WERI-Rb-1 (cell line): Measurements from ENCODE around the gene TRRAP.

Experiments
- DNase-seq: peaks from one replicate; pipeline ENCODE4 v3.0.0-alpha.2; 2020
- H3K27ac ChIP-seq: fragments of 250-450 bp; sonication (Bioruptor Pico); 2 replicates; pipeline ENCODE4 v1.5.1; 2020; ENCODE audit warnings: mild to moderate bottlenecking, moderate library complexity
- H3K27me3 ChIP-seq: fragments of 250-450 bp; sonication (Bioruptor Pico); 2 replicates; pipeline ENCODE4 v1.5.1; 2021; ENCODE audit warnings: mild to moderate bottlenecking, low read depth, moderate library complexity; ENCODE audit not compliant: insufficient read depth, severe bottlenecking
- H3K36me3 ChIP-seq: fragments of 250-450 bp; sonication (Bioruptor Pico); 2 replicates; pipeline ENCODE4 v1.5.1; 2020; ENCODE audit warnings: mild to moderate bottlenecking, moderate library complexity
- H3K4me3 ChIP-seq: 2 replicates; pipeline ENCODE4 v1.5.1; 2011; ENCODE audit warnings: low read depth, mild to moderate bottlenecking, control low read depth, low read length
- H3K9me3 ChIP-seq: fragments of 250-450 bp; sonication (Bioruptor Pico); 2 replicates; pipeline ENCODE4 v1.5.1; 2021; ENCODE audit warnings: mild to moderate bottlenecking, moderate library complexity; ENCODE audit not compliant: severe bottlenecking
- TF ChIP-seq, protein P1 (sequence below): IDR thresholded peaks from 2 replicates; pipeline ENCODE4 v1.5.1; 2011; ENCODE audit warnings: low read depth, mild to moderate bottlenecking, control low read depth, inconsistent platforms, low read length

TRRAP gene

DNA sequence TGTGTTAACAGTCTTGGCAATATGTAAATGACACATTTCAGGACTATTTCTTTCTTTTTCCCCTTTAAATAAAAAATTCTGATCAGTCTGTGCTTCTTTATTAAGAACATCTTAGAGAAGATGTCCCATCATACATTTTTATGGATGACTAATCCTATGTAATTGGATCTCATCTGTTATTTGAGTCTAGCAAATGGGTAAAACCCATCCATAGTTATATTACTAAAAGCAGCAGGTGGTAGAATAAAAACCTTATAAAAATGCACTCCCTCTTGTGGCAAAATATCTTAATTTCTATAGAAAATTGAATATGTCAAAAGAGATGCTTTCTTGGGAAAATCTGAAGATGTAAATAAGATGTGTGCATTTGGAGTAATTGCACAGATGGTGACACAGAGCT is 35.3 kb downstream of the TRRAP start:
- TF ChIP-seq, protein P1, sequence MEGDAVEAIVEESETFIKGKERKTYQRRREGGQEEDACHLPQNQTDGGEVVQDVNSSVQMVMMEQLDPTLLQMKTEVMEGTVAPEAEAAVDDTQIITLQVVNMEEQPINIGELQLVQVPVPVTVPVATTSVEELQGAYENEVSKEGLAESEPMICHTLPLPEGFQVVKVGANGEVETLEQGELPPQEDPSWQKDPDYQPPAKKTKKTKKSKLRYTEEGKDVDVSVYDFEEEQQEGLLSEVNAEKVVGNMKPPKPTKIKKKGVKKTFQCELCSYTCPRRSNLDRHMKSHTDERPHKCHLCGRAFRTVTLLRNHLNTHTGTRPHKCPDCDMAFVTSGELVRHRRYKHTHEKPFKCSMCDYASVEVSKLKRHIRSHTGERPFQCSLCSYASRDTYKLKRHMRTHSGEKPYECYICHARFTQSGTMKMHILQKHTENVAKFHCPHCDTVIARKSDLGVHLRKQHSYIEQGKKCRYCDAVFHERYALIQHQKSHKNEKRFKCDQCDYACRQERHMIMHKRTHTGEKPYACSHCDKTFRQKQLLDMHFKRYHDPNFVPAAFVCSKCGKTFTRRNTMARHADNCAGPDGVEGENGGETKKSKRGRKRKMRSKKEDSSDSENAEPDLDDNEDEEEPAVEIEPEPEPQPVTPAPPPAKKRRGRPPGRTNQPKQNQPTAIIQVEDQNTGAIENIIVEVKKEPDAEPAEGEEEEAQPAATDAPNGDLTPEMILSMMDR, result no peak
- H3K36me3 ChIP-seq, result peaks cover 74% of the 10 kb centered on the region
- no peak overlapping the region for H3K4me3 ChIP-seq
- no peaks in the 10 kb centered on the region for H3K27me3 ChIP-seq
- H3K27ac ChIP-seq, result no peak overlapping the region
- no peak for DNase-seq
- H3K9me3 ChIP-seq, result no peaks in the 10 kb centered on the region

DNA sequence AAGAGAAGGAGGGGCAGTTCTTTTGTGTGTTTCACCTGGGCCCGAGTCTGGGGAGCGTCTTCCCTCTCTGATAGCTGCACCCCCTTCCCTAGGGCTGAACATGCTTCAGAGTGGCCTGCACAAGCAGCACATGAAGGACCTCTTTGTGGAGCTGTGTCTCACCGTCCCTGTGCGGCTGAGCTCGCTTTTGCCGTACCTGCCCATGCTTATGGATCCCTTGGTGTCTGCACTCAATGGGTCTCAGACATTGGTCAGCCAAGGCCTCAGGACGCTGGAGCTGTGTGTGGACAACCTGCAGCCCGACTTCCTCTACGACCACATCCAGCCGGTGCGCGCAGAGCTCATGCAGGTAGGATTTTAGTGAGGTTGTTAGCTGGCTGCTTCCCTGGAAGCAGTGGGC is 39.0 kb downstream of the TRRAP start:
- TF ChIP-seq, protein P1, result no peak
- Histone ChIP-seq H3K27ac (no peak overlapping the region), H3K36me3 (peaks cover 74% of the 10 kb centered on the region), H3K4me3 (no peak overlapping the region), H3K27me3 (no peaks in the 10 kb centered on the region), H3K9me3 (no peaks in the 10 kb centered on the region)
- DNase-seq, result no peak

DNA sequence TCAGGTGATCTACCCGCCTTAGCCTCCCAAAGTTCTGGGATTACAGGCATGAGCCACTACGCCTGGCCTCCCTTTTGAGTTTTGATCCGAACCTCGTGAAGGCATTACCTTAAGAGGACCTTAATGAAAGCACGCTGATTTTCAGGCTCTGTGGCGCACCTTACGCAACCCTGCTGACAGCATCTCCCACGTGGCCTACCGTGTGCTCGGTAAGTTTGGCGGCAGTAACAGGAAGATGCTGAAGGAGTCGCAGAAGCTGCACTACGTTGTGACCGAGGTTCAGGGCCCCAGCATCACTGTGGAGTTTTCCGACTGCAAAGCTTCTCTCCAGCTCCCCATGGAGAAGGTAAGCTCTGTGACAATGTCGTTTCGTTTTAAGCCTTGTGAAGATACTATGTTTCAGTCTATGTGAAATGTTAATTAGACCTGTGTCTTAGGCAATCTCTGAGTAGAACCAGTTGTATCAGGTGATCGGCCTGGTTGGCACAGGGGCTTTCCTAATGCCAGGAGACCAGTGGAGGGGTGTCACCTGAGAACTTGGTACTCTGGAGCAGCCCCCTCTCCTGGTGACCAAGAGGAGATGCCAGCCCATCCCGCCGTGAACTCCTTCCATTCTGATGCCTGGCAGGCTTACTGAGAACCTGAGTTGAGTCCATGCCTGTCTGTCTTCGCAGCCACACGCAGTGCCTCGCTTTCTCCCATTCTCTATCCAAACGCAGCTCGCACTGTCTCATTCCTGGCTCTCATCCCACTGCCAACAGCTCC is 43.5 kb downstream of the TRRAP start:
- no peak overlapping the region for H3K4me3 ChIP-seq
- TF ChIP-seq, protein P1, result 0 out of 2 replicates have a peak, but pooled peaks have one; percentile 31
- H3K36me3 ChIP-seq, result peaks cover 86% of the 10 kb centered on the region
- no peaks in the 10 kb centered on the region for H3K27me3 ChIP-seq
- no peak overlapping the region for H3K27ac ChIP-seq
- H3K9me3 ChIP-seq, result no peaks in the 10 kb centered on the region
- no peak for DNase-seq

DNA sequence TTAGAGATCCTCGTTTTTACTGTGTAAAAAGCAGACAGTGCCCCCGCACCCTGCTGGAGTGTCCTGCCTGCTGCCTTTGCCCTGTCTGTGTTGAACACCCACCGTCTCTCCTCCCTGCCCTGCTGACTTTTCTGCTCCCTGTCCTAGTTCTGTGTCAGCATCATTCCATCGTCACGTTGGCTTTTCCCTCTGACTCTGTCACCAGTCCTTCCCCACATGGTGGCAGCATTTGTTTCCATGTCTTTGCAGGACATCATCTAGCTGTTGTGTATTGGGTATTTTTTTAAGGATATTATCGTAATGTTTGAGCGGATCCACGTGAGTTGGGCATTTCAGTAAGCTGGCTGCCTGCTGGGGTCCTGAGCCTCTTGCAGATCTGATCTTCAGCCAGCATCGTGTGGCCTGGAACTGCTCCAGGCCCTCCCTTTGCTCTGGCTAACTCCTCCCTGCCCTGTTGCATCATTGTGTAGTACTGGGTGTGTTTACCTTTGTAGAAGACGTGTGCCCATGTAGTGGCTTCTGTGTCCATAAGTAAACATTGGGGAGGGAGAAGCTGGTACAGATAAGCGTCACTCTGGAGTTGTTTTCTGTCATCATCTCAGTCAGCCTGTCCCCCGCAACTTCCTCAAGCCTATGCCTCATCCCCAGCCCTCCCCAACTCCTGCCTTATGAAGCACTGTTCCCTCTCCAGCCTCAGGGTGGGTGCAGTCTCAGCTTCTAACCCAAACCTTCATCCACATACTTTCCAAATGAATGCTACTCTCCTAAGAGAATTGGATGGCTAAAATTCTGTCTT is 44.3 kb downstream of the TRRAP start:
- Histone ChIP-seq H3K9me3 (no peaks in the 10 kb centered on the region), H3K36me3 (peaks cover 84% of the 10 kb centered on the region), H3K4me3 (no peak overlapping the region), H3K27ac (no peak overlapping the region), H3K27me3 (no peaks in the 10 kb centered on the region)
- DNase-seq, result no peak
- TF ChIP-seq, protein P1, result no peak

DNA sequence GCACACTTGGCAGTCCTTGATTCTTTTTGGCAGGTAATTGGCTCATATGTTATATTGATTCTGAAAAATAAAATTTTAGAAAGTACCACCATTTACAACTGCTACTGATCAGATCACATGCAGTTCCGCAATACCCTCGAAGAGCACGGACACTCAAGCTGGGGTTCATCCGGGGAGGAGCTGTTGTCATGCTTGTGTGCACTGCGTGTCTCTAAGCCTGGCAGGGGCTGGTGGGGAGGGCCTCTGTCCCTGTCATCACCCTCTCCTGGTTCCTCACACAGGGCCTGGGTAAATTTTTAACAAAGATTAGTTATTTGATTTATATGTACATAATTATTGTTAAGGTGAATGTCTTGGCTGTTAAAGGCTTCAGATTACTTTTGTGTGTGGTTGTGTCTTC is 45.2 kb downstream of the TRRAP start:
- H3K36me3 ChIP-seq, result peaks cover 87% of the 10 kb centered on the region
- no peak overlapping the region for H3K27ac ChIP-seq
- TF ChIP-seq, protein P1, result no peak

More for the DNA sequence above, 45.2 kb downstream of the TRRAP start:
- no peak for DNase-seq
- H3K9me3 ChIP-seq, result no peaks in the 10 kb centered on the region
- no peaks in the 10 kb centered on the region for H3K27me3 ChIP-seq
- H3K4me3 ChIP-seq, result no peak overlapping the region
